GM18526 (cell line): ENCODE results near the gene C3.

Experiments
- POLR2A ChIP-seq: IDR thresholded peaks from 3 replicates; pipeline ENCODE4 v1.6.1; 2011; ENCODE audit not compliant: insufficient read length; ENCODE audit errors: extremely low read depth

Gene C3

DNA sequence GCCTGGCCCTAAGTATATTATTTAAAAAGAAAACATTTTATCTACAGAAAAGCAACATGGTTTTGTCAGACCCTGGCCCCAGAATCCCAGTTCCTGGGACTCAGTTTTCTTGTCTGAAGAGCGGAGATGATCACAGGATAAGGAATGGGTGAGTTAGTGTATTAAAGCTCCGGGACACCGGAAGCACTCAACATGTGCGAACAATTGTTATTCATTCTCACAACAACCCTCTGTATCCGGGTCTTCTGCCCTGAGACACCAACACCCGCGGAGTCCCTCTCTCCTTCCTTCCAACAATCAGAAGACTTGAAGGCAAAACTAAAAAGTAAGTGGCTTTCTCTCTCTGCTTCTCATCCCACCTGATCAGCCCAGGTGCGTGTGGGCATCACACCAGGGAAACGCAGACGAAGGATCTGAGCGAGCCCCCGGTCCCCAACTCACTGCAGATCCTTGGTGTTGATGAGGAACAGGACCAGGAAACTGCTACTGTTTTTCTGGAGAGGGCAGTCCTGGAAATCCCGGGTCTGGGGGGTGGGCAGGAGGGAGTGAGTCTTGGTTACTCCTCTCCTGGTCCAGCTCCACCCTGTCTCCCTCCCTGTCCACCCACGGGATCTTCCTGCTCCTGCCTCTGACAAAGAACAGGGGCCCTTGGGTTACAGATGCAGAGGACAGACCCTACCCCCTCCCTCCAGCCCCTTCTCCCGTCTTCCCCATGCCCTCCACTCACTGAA, 14.9 kb upstream of the C3 start:
- no peak for TF ChIP-seq POLR2A

DNA sequence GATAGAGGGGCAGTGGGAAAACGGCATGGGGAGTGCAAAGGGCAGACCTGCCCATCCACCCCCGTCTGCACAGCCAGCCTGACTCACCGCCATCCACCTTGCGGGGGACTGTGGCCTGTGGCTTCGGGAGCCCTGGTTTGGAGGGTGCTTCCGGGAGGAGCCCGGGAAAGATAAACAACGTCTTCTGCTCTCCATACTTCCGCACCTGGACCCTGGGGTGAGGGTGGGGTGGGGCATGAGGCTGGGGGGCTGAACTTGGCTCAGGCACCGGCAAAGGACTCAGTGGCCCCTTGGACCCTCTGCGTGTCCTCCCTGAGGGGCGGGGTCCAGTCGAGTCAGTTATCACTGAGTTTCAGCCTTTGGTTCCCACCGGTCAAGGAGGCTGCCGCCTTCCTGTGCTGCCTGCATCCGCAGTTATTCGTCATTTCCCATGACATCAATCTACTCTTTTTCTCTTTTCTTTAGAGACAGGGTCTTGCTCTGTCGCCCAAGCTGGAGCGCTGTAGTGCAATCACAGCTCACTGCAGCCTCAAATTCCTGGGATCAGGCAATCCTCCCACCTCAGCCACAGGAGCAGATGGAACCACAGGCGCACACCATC, 13.7 kb upstream of the C3 start:
- TF ChIP-seq POLR2A, result no peak

DNA sequence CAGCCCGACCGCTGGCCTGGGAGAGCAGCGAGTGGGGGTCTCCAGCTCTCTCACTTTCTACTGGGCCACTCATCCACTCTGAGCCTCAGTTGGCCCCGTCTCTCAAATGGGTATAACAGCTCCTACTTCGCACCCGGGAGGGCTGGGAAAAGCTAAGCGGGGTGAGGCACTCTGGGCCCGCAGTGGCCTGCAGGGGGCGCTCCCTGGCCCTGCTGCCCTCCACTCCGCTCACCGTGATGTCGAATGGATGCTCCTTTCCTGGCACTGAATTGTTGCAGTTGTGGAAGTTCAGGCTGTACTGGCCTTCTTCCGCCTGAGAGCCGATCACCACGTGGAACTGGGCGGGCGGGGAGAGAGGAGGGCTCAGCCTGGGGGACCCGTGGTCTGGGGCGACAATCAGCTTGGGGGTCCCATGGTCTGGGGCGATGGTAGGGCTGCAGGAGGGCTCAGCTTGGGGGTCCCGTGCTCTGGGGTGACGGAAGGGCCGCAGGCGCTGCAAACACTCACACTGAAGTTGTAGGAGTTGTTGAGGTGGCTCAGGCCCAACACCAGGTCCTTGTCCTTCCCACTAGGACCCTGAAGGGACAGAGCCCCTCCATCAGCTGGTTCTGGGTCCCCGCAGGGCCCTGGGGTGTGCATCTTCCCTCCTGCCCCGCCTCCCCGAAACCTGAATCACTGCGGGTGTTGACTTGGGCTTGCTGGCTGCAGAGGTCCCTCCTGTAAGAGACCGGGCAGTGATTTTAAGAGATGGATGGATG, 13.1 kb upstream of the C3 start:
- TF ChIP-seq POLR2A, result no peak

DNA sequence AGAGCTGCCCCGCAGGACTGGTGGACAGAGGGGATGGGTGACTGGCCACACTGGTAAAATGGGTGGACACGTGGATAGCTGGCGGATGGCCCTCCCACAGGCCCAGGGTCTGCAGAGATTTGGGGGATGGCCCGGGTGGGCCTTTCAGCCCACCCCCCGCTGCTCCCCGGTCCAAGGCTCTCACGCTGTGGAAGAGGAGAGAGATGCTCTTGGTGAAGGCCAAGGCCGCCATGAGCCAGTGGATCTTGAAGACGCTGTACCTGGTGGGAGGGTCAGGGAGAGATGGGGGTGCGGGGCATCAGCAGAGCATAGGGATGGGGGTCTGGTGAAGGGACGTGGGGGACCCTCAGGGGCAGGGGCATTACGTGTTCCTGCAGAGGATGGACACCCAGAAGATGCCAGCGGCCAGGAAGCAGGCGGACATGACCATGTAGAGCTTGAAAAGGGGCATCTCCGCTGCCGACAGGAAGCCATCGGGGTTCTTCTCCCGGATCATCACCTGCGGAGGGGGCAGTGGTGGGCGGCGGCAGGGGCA, 12.4 kb upstream of the C3 start:
- no peak for TF ChIP-seq POLR2A

DNA sequence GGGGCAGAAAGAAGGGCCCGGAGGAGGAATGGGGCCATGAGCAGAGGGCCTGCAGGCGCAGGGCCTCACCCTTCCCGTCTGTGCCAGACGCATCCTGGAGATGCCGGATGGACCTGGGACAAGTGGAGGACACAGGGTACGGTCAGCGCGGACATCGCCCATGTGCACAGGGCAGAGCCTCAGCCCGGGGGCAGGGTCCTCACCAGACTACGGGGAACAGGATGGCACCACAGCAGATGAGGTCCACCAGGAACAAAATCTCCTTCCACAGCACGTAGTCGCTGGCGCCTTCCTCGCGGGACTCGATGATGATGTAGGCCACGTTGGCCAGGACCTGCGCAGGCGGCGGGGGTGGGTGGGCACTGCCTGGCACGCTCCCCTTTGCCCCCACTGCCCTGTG, 11.4 kb upstream of the C3 start:
- no peak for TF ChIP-seq POLR2A

DNA sequence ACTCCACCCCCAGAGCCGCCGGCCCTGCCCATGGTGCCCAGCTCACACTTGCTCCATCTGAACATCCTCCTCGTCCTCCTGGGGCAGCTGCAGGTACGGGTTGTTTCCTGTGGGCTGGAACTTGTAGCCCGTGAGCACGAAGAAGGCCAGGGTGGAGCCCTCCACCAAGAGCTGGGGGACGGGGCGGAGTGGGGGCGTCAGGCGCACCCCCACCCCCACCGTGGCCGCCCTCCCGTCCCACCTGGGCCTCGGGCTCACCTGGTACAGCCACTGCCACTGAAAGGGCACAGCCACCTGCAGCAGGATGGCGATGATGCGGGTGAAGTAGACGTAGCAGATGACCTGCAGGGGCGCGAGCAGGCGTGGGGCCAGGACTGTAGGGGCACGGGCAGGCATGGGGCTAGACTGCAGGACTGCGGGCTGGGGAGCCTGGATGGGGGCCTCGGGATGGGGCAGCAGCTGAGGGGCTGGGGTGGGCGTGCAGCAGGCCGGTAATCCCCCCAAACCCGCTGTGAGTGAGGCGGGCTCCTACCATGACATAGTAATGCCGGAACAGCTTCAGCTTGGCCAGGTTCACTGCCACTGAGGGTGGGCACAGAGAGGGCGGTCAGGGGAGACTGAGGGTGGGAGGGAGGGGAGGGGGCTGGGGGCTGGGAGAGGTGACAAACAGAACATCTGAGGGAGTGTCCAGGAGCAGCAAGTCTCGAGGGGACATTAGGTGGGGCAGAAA, 10.7 kb upstream of the C3 start:
- no peak for TF ChIP-seq POLR2A

DNA sequence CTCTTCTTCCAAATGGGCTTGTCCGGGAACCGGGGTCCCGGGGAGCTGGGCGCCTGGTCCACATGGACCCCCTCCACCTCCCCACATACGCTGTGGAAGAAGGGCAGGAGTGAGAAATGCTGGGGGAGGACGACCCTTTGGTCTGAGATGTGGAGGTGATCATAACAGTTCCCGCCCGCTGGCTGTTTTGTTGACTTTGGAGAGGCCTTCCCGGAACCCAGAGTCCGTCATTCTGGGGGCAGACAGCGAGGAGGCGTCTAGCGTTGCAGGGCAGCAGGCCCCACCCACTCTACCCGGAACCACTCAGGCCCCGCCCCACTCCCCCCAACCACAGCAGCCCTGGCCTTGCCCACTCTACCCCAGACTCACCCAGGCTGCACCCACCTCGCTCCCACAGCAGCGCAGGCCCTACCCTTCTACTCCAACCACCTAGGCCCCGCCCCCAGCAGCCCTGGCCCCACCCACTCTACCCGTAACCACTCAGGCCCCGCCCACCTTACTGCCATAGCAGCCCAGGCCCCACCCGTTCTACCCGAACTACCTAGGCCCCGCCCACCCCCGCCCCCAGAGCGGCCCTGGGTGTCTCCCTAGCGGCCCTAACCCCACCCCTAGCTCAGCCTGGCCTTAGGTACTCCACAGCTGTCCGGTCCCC, 9.8 kb upstream of the C3 start:
- TF ChIP-seq POLR2A, result no peak

DNA sequence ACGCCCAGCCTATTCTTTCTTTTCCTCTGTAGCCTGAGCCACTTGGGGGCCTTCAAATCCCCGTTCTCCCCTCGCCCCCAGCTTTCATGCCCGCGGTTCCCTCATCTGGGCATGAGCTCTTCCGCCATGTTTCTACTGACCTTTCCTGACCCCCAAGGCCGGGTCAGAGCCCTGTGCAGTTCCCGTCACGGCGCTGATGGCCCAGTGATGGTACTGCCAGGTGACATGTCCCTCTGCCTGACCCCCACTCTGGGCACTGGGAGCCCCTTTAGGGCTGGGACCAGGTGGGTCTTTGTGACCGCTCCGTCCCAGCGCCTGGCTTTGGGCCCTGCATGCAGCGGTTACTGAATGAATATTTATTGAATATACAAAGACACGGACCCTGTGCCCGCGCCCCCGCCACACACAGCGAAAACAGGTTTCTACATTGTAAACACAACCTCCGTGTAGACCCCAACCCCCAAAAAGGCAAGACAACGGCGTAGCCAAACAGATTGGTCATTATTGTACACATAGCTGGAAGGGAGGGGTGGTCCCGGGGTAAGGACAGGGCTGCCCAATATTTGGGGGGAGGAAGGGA, 9.2 kb upstream of the C3 start:
- TF ChIP-seq POLR2A, result no peak

DNA sequence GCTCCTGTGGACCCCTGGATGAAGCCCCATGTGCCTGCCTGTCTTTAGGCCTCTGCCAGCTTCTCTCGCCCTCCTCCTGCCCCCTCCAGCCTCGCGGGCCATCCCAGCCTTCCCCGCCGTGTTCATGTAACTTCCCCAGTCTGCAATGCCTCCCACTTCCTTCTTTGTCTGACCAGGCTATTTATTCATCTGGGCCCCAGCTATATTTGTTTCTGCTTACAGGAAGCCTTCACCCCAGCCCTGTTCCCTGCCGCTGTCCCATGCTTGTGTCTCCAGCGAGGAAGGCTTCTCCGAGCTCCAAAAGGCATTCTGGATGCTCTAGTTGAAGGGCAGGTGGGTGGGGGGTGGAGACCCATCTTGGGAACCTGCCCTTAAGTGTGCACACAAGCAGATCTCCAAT, 7.9 kb upstream of the C3 start:
- no peak for TF ChIP-seq POLR2A

DNA sequence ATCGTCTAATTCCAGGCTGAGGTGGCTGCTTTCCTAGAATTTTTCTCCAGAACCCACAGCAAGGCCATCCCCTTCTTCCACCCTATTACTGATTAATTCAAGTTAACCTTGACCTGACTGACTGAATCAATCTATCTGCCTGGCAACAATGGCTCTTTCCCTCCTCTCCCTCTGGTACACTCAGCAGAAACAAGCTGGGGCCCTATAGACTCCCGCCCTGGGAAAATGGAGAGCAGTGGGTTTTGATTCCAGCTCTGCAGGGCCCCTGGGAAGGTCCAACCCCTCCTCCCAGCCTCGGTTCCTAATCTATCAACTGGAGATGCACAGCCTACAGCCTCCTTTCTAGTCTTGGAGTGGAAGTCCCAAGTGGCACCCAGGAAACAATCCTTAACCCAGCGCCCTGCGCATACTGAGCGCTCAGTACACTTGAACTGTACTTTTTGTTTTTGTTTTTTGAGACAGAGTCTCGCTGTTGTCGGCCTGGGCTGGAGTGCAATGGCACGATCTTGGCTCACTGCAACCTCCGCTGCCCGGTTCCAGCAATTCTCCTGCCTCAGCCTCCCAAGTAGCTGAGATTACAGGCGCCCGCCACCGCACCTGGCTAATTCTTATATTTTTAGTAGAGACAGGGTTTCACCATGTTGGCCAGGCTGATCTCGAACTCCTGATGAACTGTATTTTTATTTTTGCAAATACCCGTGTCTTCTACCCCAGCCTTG, 5.2 kb upstream of the C3 start:
- no peak for TF ChIP-seq POLR2A

DNA sequence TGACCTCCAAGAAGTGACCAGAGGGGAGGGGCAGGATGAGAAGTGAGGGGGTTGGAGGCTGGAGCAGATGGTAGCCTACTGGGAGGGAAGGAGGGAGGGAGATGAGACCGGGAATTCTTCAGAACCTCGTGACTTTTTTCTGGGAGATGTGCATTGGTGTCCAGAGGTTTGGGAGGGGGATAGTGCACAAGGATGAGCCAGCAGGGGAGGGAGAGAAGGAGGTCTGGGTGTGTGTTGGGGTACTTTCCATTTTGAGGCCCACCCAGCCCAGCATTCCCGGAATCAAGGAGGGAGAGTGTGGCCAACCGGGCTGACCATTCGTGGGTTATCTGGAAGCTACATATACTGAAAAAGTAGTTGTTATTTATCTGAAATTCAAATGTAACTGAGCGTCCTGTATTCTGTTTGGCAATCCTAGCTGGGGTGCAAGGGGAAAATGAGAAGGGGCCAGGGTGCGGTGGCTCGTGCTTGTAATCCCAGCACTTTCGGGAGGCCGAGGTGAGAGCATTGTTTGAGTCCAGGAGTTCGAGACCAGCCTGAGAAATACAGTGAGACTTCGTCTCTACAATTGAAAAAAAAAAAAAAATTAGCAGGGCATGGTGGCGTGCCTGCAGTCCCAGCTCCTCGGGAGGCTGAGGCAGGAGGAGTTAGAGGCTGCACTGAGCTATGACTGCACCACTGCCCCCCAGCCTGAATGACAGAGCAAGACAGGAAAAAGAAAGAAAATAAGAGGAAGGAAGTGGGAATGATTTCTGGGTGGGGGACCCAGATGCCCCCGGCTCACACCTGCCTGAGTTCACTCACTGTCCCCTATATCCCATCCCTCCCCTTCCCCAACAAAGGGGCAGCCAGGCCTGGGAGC, 4.4 kb upstream of the C3 start:
- no peak for TF ChIP-seq POLR2A

DNA sequence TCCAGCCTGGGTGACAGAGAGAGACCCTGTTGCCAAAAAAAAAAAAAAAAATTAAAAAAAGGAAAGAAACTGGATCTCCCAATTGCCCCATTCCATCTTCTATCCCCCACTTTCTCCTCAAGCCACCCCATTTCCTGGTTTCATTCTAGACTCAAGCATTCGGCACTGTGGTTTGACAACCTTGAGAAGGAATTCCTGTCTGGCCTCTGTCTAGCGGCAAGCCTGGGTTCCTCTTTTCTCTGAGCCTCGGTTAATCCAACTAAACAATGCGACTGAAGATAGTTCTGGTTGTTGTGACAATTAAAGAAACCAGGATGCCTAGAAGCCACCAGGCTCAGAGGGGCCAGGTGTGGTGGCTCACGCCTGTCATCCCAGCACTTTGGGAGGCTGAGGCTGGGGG, 3.3 kb upstream of the C3 start:
- no peak for TF ChIP-seq POLR2A

DNA sequence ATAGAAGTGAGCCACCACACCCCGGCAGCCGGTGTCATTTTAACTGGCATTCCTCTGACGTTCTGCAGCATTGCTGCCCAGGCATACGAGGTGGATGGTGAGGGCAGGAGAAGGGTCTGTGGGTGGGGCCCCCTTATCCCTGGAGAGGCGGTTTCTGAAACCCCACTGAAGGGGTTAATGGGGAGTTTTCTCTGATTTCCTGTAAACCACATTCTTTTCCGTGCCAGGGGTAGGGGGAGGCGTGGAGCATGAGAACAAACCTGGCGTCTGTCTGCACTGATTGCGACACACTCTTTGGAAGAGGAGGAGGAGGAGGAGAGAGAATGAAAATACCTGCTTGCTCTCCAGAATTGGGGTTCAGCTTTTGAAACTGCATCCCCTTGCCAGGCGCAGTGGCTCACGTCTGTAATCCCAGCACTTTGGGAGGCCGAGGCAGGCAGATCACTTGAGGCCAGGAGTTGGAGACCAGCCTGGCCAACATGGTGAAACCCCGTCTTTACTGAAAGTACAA, 2.7 kb upstream of the C3 start:
- no peak for TF ChIP-seq POLR2A

DNA sequence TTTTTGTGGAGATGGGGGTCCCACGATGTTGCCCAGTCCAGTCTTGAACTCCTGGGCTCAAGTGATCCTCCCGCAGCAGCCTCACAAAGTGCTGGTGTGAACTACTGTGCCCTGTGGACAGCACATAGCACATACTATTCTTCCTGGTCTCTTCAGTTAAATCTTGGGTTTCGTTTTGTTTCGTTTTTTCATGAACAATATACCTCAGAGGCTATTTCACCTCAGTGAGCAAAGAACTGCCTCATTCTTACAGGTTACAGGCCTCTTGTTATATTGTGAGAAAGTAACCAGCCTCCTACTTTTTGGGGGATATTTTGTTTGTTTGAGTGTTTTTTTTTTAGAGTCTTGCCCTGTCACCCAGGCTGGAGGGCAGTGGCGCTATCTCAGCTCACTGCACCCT, 1.3 kb upstream of the C3 start:
- no peak for TF ChIP-seq POLR2A
